ENCODE results near the gene UBAP1L.
"Not testable (repeated sequence)": the region's sequence is repeated elsewhere in the genome, so short reads cannot be mapped to it uniquely, and the experiment has no call there.

The UBAP1L gene

GRCh38 chr15:65100442-65100841, 14.6 kb downstream of the UBAP1L start:
- DNase-seq (ENCODE audit: low read depth in 1 of 2, low spot score in 1 of 2) = no peak

DNA sequence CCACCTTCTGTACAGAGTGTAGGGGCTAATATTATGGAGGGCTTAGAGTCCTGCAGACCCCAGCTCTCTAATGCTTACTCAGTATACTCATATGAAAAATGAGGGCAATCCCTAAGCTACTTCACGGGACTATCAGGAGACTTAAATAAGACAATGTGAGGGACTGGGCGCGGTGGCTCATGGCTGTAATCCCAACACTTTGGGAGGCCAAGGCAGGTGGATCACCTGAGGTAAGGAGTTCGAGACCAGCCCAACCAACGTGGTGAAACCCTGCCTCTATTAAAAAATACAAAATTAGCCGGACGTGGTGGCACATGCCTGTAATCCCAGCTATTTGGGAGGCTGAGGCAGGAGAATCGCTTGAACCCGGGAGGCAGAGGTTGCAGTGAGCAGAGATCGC, 15.2 kb downstream of the UBAP1L start:
- DNase-seq (ENCODE audit: low read depth in 1 of 2, low spot score in 1 of 2) = not testable (repeated sequence)

- DNase-seq (ENCODE audit: low read depth in 1 of 2, low spot score in 1 of 2) = no peak
Observed at GRCh38 chr15:65099336-65099735, 15.7 kb downstream of the UBAP1L start.

- DNase-seq (ENCODE audit: low read depth in 1 of 2, low spot score in 1 of 2) = no peak
Observed at GRCh38 chr15:65097651-65098263, 17.2 kb downstream of the UBAP1L start.

DNA sequence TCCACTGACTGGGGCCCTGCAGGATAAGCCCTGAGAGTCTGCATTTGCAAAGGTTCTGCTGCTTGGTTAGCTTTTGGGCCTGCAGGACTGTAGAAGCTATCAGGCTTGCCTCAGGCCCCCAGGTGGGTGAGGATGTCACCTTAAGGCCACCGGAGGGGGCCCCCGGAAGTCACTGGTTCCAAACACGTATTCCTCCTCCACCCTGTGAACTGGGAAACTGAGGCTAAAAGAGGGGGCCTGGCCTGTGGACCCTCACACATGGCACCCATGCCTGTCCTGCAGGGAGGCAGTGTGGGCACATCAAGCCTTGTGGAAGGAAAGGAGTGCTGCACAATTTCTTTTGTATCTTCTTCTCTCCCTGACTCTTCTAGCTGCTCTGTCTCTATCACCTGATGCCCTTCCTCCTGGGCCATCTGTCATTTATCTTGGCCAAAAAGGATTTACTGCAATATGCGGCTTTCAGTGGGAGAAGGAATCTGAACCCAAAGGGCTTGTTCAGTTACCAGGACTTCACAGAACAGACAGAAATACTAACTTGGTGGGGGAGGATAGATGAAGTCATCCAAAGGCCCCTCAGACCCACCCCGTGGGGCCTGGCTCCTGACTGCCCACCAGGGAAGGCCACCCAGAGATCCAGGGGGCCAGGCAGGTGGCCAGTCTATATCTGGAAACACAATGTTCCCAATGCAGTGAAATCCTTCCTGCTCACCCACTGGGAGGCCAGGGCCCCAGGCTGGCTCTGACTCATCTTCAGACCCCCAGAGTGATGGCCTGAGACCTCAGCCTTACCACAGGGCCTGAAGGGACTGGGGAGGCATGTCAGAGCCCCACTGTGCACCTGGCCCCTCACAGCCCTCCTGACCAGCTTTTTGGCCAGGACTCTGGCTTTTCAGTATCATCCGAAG, 18.3 kb downstream of the UBAP1L start:
- no peak for DNase-seq (ENCODE audit: low read depth in 1 of 2, low spot score in 1 of 2)

DNA sequence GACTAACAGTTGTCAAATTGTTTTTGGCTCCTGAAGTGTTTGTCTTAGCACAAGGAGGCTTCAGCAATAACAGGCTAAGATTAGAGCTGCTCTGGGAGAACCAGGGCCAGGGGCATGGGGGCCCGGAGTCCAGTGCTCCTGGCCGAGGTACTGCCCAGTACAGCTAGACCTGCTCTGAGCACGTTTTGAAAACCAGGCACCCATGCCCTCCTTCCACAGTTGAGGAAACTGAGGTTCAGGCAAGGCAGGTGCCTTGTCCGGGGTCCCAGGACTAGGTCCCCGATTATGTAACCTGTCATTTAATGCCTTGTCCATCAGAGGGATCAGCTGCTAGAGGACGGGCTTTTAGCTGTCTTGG, 19.3 kb downstream of the UBAP1L start:
- no peak for DNase-seq (ENCODE audit: low read depth in 1 of 2, low spot score in 1 of 2)

DNA sequence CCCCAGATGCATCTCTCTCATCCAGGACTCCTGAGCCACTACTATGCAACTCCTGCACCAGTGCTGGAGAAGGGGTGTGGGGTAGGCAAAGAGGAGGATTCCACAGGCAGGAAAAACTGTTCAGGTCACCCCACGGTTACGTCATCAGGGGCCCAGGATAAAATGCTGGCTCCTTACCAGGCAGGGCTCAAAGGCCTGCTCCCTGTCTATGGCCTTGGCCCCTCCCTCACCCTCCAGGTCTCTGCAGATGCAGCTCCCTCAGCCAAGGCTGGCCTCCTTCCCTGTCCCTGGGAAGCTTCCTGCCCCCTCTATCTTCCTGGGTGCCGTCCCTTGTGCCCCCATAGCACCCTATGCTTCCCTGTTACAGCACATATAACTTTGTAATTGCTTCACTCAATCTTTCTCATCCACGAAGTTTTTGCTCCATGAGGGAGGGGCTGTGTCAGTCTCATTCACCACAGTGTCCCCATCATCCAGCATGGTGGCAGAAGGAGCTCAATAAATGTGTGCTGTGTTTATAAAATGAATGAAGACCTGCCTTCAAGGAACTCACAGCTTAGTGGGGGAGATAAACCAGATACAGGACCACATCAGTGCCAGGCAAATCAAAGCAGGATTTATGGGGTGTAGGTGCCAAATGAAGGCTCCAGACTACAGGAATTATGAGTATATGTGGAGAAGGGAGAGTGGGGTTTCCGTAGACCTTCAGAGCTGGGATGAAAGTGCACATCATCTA, 19.8 kb downstream of the UBAP1L start:
- DNase-seq (ENCODE audit: low read depth in 1 of 2, low spot score in 1 of 2) = no peak

DNA sequence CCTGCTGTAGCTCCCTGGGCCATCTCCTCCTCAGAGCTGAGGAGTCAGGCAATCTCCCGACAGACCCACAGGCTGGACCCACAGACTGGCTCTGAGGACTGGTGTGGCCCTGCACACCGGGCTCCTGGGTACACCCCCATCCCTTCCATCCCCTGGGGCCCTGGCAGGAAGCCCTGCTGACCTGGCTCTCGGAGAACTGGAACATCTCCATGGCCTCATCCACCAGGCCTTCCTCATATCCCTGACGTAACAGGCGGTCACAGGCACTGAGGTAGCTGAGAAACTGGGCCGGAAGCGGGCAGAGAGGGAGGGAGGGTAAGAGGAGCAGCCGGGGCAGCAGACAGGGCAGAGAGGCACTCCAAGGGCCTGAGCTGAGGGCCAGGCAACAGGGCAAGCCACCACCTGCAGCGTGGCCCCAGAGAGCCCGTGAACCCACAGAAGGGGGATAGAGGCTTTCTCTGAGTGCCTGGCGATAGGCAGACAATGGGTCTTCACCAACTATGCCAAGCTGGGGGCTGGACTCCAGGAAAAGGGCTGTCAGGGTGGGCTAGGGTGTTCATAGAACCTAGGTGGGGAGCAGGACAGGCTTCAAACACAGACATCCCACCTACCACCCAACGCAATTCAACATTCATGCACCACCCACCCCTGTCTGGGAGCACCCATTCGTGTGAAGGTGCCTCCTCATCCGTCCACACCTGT, 20.6 kb downstream of the UBAP1L start:
- no peak for DNase-seq (ENCODE audit: low read depth in 1 of 2, low spot score in 1 of 2)

DNA sequence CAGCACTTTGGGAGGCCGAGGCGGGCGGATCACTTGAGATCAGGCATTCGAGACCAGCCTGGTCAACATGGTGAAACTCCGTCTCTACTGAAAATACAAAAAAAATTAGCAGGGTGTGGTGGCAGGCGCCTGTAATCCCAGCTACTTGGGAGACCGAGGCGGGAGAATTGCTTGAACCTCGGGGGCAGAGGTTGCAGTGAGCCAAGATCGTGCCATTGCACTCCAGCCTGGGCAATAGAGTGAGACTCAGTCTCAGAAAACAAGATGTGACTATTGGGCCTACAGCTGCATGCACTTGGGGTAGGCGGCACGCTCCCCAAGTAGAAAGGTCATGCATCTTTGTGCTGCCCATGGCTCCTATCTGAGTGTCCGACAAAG, 21.2 kb downstream of the UBAP1L start:
- not testable (repeated sequence) for DNase-seq (ENCODE audit: low read depth in 1 of 2, low spot score in 1 of 2)

DNA sequence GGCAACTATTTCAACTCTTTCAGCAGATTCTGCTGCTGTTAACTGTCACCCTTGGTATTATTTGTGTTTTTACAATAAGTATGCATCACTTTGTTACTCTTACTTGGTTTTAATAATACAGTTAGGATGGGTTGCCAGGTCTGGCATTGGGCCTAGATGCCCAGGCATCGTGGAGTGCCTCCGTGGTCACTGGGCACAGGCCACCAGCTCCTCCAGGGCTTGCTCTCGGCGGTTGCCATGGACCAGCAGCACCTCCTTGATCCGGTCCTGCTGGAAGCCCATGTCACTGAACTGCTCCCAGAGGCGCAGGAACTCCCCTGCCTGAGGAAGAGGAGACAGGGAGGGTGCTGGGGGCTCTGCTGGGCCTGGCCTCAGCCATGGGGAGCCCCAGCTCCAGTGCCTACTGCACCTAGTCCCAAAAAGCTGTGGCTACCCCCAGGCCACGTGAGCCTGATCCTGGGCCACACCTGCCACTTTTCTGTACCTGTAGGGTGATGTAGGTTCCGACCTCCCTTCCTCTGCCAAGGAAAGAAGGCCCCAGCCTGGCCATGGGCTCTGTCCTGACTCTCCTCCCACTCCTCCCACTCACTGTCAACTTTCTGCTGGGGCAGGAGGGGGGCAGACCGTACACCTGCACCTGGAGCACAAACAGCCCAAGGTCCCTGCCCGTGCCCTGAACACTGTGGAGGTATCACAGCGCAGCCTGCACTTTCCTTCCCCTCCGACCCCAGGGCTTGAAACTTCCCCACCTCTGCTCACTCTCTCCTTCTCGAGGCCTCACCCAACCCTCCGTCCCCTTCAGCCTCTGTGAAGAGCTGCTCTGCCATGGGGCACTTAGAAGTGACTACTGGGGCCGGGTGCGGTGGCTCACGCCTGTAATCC, 21.8 kb downstream of the UBAP1L start:
- DNase-seq (ENCODE audit: low read depth in 1 of 2, low spot score in 1 of 2) = no peak

DNA sequence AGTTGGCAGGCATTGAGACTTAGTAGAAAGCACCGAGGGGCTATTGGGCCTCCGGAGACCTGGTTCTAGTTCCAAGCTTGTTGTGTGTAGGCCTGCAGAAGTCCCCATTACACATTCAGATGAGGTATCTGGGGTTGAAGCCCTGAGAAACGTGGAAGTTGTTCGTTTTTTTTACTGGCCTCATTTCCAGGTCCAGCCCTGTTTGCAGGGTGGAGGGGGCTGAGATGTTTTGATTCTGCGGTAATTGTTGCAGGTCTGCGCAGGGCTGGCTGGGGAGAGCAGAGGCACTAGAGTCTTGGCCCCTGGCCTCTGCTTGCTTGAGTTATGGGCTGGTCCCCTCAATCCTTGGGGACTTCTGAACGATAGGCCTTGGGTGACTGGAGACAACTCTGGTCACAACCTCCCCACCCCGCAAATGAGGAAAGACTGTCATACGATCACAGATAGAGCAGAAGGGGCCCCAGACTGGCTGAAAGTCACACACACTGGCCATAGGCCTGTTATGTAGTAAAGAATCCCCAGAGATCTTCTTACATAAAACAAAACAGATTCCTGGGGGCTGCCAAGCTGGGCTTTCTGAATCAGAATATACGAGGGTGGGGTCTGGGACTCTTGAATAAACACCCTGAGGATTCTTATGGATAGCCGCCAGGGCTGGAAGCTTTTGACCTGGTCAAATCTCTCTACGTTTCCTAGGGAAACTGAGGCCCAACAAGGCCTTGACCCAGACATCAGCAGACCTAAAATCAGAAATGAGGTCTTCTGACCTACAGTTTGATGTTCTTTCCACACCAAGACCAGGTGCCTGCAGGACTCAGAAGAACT, 22.8 kb downstream of the UBAP1L start:
- no peak for DNase-seq (ENCODE audit: low read depth in 1 of 2, low spot score in 1 of 2)

DNA sequence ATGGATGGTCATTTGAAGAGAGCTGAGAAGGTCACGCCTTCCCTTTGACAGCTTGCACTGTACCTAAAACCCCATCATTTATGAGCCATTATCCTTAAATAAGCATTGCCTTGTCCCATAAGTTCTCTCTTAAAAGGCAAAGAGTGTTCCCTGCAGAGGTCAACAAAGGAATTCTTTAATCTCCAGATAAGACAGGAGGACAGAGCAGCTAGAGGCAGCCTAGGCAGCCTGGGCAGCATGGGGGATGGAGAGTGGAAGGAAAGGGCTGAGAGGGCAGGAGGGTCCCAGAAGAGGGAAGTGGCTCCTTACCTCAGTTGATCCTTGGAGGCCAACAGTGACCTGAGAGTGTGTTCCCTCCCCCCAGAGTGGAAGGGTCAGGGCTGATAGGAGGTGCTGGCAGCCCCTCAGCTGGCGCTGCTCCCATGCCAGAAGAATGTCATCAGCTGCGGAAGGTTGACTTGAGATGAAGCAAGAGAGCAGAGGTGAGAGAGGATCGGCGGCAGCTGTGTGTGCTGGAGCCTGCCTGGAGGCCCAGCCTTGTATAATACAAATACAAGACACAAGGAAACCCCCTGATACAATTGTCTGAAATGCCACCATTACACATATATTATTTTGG, 25.7 kb downstream of the UBAP1L start:
- no peak for DNase-seq (ENCODE audit: low read depth in 1 of 2, low spot score in 1 of 2)

- DNase-seq (ENCODE audit: low read depth in 1 of 2, low spot score in 1 of 2) = no peak
Observed at GRCh38 chr15:65088643-65089021, 26.4 kb downstream of the UBAP1L start.

DNA sequence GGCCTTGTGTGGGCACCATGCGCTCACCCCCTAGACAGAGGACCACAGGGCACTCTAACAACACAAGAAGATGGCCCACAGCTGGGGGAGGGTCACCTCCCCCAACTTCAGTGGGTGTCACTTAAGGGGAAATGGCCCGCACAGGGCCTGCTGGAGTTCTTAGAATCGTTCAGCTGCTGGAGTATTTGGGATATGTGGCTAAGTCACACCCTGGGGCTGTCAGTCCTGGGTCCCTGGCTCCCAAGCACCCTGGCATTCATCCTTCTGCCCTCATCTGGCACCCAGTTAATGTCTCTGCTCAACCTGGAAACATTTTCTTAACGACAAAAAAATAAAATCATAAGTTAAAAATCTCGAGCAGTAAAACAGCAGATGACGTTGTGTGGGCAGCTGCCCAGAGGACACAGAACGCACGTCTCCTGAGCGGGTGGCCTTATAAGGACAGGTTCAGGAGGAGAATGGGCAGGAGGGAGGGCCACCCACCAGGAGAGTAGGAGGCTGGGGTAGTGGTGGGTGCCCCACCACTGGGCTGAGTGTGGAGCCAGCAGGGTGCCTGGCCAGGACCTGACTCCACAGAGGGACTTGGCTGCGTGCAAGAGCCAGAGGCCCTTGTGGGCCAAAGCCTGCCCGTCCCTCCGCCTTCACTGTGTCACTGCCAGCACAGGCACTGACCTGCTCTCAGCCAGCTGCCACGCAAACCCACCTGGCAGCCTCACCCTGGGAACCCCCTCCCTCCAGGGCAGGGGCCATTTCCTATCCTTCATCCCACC, 26.9 kb downstream of the UBAP1L start:
- no peak for DNase-seq (ENCODE audit: low read depth in 1 of 2, low spot score in 1 of 2)

DNA sequence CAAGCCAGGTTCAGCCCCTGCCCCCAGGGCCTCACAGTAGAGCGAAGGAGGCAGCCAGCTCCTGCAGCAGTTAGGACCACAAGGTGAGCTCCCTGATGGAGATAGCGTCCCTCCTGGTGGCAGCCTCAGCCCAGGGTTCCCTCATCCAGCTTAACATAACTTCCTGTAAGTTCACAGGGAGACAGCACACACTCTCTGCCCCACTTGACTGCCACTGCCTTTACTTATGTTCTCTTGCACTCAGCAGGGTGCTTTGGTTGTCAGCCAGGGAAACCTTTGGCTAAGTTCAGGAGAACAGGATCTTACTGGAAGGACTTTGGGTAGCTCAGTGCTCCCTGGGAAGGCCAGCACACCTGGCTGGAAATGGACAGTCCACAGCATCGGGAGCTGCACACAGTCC, 27.6 kb downstream of the UBAP1L start:
- DNase-seq (ENCODE audit: low read depth in 1 of 2, low spot score in 1 of 2) = no peak

GRCh38 chr15:65086680-65087111, 28.3 kb downstream of the UBAP1L start:
- DNase-seq (ENCODE audit: low read depth in 1 of 2, low spot score in 1 of 2) = no peak

DNA sequence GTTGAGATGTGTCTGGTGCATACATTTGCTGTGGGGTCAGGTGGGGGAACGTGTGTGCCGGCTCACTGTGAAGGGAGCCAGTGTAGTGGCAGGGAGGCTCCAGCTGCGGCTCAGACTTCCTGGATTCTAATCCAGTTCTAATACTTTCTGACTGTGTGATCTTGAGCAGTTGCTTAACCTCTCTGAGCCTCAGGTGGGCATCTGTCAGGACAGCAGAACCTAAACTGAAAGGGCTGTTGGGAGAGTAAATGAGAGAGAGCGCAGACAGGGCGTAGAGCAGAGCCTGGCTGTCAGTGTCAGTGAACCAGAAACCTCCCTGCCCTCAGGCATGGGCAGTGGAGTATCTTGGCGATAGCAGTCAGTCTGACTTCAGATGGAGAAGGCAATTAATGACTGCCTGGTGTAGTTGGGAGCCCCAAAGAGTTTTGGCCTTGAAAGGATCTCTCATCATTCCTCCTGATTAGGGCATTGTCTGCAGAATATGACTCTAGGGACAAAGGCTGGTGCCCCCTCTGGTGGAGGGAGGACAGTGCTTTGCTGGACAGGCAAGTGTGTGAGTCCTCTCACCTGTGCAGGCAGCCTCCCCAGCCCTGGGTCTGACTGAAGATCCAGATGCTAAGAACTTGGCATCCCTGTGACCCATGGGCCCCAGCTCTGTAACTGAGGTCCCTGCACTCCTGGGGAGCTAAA, 28.9 kb downstream of the UBAP1L start:
- no peak for DNase-seq (ENCODE audit: low read depth in 1 of 2, low spot score in 1 of 2)

DNA sequence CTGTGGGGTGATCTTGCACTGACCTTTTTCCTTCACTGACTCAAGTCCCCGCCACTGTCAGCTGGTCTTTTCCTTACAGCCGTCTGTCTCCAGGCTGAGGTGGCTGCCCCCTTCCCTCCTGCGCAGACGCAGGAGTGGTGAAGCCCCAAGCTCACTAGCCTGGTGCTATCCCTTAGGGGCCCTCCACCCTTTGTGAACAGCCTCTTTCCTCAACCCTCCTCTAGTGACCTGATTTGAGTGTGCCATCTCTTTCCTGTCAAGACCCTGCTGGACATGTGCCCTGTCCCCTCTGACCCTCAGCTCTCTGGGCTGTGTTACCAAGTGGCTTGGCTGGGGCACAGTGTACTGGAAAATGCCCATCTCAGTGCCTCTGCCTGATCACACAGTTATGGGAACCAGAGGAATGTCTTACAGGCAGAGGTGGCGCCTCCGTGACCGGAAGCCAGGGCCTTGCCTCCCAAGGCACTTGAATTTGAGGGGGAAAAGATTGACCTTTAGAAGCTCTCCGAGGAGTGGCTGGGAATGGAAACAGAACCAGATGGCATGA, 29.7 kb downstream of the UBAP1L start:
- DNase-seq (ENCODE audit: low read depth in 1 of 2, low spot score in 1 of 2) = no peak

All from activated CD4-positive, alpha-beta T cell treated with anti-CD3 and anti-CD28 coated beads, Interleukin-2, amount 50 U/mL, for 24 hours (primary cell).